Ramos (cell line): ENCODE measurements around the gene MALRD1.
"Not testable (repeated sequence)": the region's sequence is repeated elsewhere in the genome, so short reads cannot be mapped to it uniquely, and the experiment has no call there.

Experiments used
- in situ Hi-C: fragments of 300-500 bp; cut with MboI; formaldehyde crosslinking; loops from one replicate; pipeline ENCODE4 v1.14.3; 2022; ENCODE audit warnings: low sequenced_read_pairs; ENCODE audit not compliant: unreplicated experiment

MALRD1 gene

DNA sequence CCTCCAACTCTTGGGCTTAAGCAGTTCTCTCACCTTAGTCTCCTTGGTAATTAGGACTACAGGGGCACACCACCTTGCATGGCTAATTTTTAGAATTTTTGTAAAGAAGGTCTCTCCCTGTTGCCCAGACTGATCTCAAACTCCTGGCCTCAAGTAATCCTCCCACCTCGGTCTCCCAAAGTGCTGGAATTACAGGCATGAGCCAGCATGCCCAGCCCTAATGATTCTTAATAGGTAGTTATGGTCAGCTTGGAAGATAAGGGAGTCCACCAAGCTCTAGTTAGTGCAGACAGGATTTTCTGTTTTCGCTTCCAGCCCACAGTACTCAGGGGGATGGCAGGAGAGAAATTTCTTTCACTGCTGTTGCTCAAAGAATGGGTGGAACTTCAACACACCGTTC, 639.7 kb downstream of the MALRD1 start:
- in situ Hi-C loops, result no loop called here

DNA sequence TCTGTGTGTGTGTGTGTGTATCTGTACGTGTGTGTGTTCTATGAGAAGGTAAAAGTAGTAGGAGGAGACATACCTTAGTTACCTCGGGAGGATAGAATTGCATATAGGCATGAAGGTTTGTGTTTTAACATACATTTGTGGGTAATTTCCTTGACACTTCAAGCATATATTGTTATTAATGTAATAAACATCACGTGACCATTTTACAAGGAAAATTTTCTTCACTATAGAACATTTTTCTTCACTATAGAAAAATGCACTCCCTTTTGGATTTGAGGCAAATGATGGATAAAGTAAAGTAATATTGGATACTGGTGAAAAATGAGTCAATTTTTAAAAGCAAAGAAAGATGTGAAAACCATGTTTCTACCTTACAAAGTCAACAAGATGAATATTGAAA, 640.6 kb downstream of the MALRD1 start:
- in situ Hi-C loops, result no loop called here

DNA sequence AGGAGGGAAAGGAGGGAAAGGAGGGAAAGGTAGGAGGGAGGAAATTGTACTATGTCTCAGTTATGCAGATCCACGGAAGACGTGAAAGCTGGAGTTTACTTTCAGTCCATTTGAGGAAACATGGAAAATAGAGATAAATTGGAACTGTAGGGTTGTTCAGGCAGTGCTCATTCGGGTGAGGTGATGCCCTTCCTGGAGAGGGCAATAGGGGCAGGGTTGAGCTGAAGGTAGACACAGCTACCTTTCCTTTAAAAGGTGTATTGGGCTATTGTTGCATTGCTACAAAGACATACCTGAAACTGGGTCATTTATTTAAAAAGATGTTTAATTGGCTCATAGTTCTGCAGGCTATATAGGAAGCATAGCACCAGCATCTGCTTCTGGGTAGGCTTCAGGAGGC, 650.7 kb downstream of the MALRD1 start:
- in situ Hi-C loops, result no loop called here

- in situ Hi-C loops, result no loop called here
Measured at GRCh38 chr10:19701427-19702052, 652.9 kb downstream of the MALRD1 start.

DNA sequence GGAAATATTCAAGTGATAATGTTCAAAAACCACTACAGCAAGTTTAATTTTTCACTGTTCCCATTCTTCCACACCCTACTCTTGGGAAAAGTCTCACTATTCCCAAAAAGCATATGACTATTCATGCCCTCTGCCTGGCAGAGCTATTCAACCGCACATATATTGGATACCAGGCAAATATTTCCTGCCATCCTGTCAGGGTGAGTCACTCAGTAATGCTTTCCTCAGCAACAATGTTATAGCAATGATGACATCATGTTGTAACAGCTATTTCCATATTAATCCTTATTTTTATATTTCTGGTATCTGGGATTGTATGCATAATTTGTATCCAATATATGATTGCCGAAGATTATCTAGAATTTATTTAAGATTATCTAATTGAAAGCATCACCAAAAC, 653.6 kb downstream of the MALRD1 start:
- in situ Hi-C loops, result no loop called here

GRCh38 chr10:19704544-19704943, 655.9 kb downstream of the MALRD1 start:
- in situ Hi-C loops, result no loop called here

DNA sequence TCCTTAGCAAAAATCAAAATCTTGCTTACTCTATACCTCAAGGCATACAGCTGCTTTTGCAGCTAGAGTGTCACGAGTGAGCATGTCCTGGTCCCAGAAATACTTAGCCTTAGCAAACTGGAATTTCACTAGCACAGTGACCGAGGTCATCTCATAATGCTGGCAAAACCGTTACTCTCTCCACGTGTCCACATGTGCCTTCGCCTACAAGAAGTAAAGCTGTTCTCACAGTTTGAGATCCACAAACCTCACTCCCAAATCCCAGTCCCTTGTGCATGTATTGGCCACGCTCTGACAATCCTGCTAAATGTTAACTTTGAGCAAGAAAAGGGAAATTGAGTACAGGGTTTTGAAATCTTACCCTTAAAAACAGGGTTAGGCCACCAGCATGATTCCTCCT, 656.6 kb downstream of the MALRD1 start:
- in situ Hi-C loops, result no loop called here

DNA sequence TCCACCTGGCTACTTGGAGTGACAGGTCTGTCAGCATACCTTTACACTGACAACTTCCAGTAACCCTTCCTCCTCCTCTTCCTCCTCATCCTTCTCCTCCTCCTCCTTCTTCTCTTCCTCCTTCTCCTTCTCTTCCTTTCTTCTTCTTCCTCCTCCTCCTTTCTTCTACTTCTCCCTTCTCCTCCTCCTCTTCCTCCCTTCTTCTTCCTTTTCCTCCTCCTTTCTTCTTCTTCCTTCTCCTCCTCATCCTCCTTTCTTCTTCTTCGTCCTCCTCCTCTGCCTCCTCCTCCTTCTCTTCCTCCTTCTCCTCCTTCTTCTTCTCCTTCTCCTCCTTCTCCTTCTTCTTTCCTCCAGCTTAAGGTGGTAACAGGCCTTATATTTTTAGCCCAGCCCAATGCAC, 658.3 kb downstream of the MALRD1 start:
- in situ Hi-C loops, result no loop called here

- in situ Hi-C loops, result no loop called here
Measured at GRCh38 chr10:19707376-19707775, 658.8 kb downstream of the MALRD1 start.

DNA sequence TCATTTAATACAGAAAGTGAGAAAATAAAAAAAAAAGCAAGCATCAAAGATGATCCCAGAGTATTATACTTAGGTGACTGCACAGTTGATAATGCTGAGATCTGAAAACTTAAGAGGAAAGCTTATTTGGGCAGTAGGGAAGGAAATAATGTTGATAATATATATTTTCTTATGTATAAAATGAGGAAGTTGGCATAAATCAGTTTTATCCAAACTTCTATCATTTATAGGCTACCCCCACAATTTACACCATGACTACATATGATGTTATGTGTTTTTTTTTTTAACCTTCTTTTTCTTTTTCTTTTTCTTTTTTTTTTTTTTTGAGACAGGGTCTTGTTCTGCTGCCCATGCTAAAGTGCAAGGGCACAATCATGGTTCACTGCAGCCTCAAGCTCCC, 659.4 kb downstream of the MALRD1 start:
- in situ Hi-C loops, result no loop called here

- in situ Hi-C loops, result no loop called here
Measured at GRCh38 chr10:19710600-19710999, 662.0 kb downstream of the MALRD1 start.

GRCh38 chr10:19713159-19713558, 664.6 kb downstream of the MALRD1 start:
- in situ Hi-C loops, result no loop called here

- in situ Hi-C loops, result no loop called here
Measured at GRCh38 chr10:19713800-19714525, 665.4 kb downstream of the MALRD1 start.

DNA sequence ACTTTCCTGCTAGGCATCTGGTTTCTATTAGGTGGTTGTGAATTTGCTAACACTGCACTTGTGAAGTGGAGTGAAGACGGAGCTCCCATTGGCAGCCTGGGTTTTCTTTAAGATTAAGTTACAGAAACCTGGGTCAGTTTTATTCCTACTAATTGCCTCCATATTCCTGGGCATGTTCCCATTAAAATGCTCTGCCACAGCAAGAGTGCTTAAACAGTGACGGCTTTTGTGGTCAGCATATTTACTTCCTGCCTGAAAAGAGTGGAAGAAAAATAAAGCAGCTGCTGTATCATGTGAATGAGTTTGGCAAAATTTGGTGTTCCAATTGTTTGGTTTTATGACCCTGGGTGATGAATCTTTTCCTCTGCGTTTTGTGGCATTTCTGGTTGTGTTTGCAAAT, 670.7 kb downstream of the MALRD1 start:
- in situ Hi-C loops, result no loop called here

DNA sequence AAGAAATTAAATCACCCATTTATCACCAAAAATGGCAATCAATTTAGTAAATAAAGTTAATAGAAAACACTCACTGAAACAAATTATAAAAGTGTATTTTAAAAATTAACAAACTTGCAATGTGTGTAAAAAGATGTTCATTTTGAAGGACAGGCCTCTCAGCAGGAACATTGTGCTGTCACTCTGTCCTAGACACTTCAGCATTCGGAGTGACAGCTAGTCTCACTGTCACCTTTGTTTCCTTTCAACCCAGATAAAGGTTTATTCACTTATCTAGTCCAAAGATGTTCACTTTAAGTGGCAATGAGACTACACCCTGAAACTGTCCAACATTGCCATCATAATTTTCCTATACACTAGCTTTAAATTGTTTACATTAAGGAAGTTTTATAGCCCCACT, 675.7 kb downstream of the MALRD1 start:
- in situ Hi-C loops, result no loop called here

GRCh38 chr10:19728376-19728775, 679.8 kb downstream of the MALRD1 start:
- in situ Hi-C loops, result no loop called here

DNA sequence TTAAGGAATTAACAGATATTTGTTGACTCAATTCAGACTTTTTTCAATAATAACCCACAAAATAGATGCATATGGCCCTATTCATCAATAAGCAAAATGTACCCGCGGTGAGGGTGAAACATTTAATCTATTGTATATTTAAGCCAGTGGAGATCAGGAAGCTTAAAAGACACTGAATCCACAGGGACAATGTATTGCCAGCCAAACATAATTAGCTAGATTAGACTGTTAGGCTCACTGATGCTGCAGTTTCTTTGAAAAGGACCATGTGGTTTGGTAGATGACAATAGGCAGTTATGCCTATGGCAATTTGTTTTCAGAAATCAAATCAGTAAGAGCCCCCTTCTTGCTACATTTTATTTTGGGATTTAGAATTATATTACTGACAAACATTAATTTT, 680.4 kb downstream of the MALRD1 start:
- in situ Hi-C loops, result no loop called here

- in situ Hi-C loops, result no loop called here
Measured at GRCh38 chr10:19730167-19730906, 681.7 kb downstream of the MALRD1 start.

DNA sequence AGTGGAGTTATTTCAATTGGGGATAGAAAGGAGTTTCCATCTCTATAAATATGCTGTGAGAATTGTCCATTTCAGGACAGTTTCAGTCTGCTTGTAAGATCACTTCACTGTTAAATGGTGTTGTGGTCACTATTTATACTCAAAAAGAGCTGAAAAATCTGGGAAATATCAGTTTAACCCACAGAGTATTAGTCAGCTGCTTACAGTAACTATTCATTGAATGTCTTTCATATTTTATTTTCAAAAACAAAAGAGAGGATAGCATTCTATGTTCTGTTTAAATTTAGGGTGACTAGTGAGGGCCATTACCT, 682.3 kb downstream of the MALRD1 start:
- in situ Hi-C loops, result no loop called here

GRCh38 chr10:19731560-19731959, 683.0 kb downstream of the MALRD1 start:
- in situ Hi-C loops, result no loop called here

DNA sequence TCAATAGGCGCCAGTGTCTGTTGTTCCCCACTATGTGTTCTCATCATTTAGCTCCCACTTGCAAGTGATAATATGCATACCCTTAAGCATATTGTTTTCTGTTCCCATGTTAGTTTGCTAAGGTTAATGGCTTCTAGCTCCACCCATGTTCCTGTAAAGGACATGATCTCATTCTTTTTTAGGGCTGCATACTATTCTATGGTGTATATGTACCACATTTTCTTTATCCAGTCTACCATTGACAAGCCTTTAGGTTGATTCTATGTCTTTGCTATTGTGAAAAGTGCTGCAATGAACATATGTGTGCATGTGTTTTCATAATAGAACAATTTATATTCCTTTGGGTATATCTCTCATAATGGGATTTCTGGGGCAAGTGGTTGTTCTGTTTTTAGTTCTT, 689.8 kb downstream of the MALRD1 start:
- in situ Hi-C loops, result no loop called here

DNA sequence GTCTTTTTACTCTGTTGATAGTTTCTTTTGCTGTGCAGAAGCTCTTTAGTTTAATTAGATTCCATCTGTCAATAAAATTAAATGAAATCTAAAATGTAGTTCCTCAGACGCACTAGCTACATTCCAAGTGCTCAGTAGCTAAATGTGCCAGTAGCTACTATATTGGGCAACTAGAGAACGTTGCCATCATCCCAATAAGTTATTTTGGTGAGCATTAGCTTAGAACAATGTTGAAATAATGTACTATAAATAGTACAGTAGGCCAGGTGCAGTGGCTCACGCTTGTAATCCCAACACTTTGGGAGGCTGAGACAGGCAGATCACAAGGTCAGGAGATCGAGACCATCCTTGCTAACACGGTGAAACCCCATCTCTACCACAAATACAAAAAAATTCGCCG, 690.6 kb downstream of the MALRD1 start:
- in situ Hi-C loops, result not testable (repeated sequence)
